GM19023 (cell line): Measurements from ENCODE around the gene TRAPPC12.
A peak's percentile ranks its signal among the peaks of the same experiment; 100 is the strongest.
"Not testable (repeated sequence)": the region's sequence is repeated elsewhere in the genome, so short reads cannot be mapped to it uniquely, and the experiment has no call there.

Experiments used
- ATAC-seq: cut with Tn5 transposase; IDR thresholded peaks from one replicate; pipeline ENCODE4 v1.9.1; 2021; ENCODE audit warnings: mild to moderate bottlenecking, moderate library complexity; ENCODE audit not compliant: unreplicated experiment

Gene TRAPPC12

GRCh38 chr2:3379647-3380534, at the start of gene TRAPPC12:
TSS of gene TRAPPC12 (plus strand) at chr2:3379694. CDS start at chr2:3387624, 7,930 bp downstream.
- ATAC-seq, result peak; percentile 74

GRCh38 chr2:3332133-3332532, 47.4 kb upstream of the TRAPPC12 start:
- ATAC-seq, result no peak

- no peak for ATAC-seq
These were observed 44.8 kb upstream of the TRAPPC12 start for GRCh38 chr2:3334392-3335345.

GRCh38 chr2:3336844-3337243, 42.6 kb upstream of the TRAPPC12 start:
- ATAC-seq, result no peak

DNA sequence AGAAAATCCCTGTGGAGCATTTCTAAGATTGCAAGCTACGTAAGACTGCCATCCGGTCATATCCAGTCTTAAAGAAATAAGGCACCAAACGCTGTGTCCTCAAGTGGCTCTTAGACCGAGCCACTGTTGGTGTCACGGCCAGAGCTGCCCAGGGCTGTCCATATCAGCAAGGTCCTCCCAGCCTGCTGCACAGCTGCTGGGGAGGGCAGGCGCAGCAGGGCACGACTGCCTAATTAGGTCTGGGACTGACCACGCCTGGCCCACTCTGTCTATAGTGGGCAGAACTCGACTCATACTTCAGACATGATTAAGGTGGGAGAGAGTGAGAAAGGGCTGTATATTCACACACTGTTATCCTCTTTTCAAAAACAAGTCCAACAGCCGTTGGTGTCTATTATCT, 41.2 kb upstream of the TRAPPC12 start:
- no peak for ATAC-seq

DNA sequence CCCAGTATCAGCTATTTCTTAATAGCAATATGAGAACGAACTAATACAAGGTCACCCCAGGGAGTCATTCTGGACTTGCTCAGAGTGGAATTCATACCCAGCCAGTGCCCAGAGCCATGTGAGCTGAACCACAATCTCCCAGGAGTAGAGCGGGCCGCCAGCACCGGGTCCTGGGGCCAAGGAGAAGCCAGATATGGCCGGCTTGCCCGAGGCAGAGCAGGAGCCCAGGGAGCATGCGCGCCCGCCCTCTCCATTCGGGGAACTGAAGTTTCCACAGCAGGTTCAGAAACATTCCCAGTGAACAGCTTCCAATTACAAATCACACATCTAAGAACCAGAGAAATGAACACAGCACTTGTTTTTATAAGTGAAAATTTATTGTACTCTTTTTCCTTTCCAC, 39.4 kb upstream of the TRAPPC12 start:
- ATAC-seq, result no peak

- ATAC-seq, result no peak
These were observed 38.2 kb upstream of the TRAPPC12 start for GRCh38 chr2:3341336-3341735.

DNA sequence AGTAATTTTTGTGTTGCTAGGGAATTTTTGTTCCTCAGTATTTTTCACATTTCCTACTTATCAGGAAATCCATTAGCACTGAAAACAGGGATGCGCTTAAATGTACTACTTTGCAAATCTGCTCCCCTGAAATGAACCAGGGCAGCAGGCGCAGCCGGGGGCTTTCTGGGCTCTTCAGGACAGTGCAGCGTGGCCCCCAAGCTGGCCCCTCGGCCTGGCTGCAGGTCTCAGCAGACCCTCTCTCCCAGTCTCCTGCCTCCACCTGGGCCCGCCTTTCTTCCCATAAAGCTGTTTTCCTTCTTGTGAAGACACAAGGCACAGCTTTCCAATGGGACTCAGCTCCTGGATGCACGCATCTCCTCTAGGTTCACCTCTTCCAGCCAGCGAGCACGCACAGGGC, 37.2 kb upstream of the TRAPPC12 start:
- ATAC-seq, result no peak

GRCh38 chr2:3343012-3343411, 36.5 kb upstream of the TRAPPC12 start:
- ATAC-seq, result no peak

DNA sequence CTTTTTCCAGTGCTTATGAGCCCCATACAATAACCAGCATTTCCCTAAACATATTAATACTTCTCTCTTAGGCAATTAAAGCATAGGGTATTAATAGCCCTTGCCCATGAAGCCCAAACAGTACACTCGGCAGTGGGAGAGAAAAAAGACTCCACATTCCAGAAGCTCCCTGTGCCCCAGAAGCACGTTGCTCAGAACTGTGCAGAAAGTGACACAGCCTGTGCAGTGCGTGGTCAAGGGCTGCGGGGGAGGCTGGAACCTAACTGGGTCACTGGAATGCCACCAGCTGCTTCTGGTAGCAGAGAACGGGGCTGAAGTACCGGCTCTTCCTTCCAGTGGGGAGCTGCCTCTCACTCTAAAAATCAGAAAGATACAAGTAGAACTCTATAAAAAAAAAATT, 34.6 kb upstream of the TRAPPC12 start:
- no peak for ATAC-seq

GRCh38 chr2:3345621-3346020, 33.9 kb upstream of the TRAPPC12 start:
- no peak for ATAC-seq

- no peak for ATAC-seq
These were observed 30.7 kb upstream of the TRAPPC12 start for GRCh38 chr2:3348767-3349166.

DNA sequence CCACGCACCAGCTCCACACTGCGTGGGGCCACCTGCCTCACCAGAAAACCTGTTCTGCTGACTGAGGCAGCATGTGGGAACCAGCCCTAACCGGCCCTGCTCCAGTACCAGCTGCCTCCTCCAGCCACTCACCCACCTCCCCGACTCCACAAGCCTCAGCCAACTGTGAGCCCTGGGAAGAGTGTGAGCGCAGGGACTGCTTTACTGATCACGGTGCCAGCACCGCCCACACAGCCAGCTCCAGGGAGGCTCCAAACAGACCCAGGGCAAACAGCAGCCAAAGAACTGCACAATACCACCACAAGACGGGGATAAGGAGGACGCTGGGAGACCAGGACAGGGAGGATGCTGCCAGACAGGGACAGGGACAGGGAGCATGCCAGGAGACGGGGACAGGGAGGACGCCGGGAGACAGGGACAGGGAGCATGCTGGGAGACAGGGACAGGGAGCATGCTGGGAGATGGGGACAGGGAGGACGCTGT, 30.2 kb upstream of the TRAPPC12 start:
- ATAC-seq, result no peak

GRCh38 chr2:3354986-3355385, 24.5 kb upstream of the TRAPPC12 start:
- no peak for ATAC-seq

DNA sequence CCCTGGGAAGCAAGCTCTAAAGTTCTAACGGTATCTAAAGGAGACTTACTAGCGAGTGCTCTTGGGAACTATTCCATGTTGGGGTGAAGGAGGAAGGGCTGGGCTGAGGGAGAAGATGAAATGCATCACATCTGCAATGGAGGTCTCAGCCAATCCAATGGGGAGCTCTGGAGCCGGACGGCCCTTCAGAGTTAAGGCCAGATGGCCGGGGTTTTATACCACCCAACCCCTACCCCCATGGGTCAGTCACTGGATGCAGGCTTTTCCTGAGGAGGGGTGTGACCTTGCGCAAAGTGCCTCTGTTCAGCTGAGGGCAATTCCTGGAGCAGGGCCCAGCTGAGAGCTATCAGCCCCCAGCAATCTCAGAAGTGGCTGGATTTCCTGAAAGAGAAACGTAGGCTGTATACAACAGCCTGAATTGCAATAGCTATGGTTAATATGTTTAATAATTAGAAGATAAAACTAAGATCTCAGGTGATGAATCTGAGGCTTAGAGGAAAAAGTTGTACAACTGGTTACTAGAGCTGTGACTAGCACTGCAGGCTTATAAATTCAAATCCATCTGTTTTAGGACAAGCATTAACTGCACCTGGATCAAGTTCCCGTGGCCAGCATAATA, 23.4 kb upstream of the TRAPPC12 start:
- ATAC-seq, result no peak

- no peak for ATAC-seq
These were observed 22.7 kb upstream of the TRAPPC12 start for GRCh38 chr2:3356799-3357198.

- ATAC-seq, result not testable (repeated sequence)
These were observed 22.0 kb upstream of the TRAPPC12 start for GRCh38 chr2:3357446-3357845.

- no peak for ATAC-seq
These were observed 21.6 kb upstream of the TRAPPC12 start for GRCh38 chr2:3357926-3358325.

DNA sequence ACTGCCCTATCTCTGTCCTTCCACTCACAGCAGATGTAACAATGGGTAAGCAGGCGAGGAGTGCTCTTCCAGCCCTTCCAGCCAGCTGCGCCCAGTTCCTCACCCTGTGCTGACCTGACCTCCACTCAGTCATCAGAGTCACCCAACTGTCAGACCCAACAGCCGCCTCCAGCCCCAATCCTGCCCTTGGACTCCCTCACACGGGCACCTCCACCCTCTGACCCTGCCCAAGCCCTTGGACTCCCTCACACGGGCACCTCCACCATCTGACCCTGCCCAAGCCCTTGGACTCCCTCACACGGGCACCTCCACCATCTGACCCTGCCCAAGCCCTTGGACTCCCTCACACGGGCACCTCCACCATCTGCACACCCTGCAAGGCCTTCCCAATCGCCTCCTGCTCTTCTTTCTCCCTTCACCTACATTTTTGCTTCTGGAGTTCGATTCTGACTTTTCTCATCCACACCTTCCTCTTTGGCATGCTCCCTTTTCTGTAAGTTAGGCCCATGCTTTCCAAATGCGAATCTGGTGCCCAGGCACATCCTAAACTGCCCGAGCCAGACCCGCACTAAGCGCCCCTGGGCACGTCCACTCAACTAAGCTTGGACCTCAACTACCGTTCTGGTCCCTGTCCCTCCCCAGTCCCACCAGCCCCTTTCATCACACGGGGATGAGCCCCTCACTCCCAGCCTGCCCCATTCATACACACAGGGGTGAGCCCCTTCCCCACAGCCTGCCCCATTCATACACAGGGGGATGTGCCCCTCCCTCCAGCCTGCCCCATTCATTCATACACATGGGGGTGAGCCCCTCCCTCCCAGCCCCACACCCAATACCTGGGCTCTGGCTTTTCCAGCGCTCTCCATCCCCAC, 17.7 kb upstream of the TRAPPC12 start:
- ATAC-seq, result no peak

- no peak for ATAC-seq
These were observed 14.3 kb upstream of the TRAPPC12 start for GRCh38 chr2:3365219-3365618.
